ENCODE measurements around the gene PLCL1. TPM values are rescaled to one million over a fixed set of nuclear protein-coding genes. Genes with fewer than 3 reads are reported as not detected.
A peak's percentile ranks its signal among the peaks of the same experiment; 100 is the strongest.

Gene PLCL1
- total RNA-seq (10 to 100 TPM; 37.8 to 70.1 (median 52.7) TPM), polyA plus RNA-seq (19.5 TPM)
- long read RNA-seq, donor 1, full-length matches to known transcripts: 7 of 16 reads
- long read RNA-seq, donor 1, partial matches to known transcripts: 3 of 16 reads
- long read RNA-seq, donor 1, other reads (novel, unspliced or antisense): 6 of 16 reads
- long read RNA-seq, donor 2, full-length matches to known transcripts: 8 of 10 reads
- long read RNA-seq, donor 2, partial matches to known transcripts: 1 of 10 reads
- long read RNA-seq, donor 2, other reads (novel, unspliced or antisense): 1 of 10 reads
- long read RNA-seq, donor 3, full-length matches to known transcripts: 31 of 35 reads
- long read RNA-seq, donor 3, partial matches to known transcripts: 0 of 35 reads
- long read RNA-seq, donor 3, other reads (novel, unspliced or antisense): 4 of 35 reads
- long read RNA-seq, donor 4, full-length matches to known transcripts: 11 of 18 reads
- long read RNA-seq, donor 4, partial matches to known transcripts: 1 of 18 reads
- long read RNA-seq, donor 4, other reads (novel, unspliced or antisense): 6 of 18 reads

GRCh38 chr2:197804049-197804757, at the start of gene PLCL1:
PLCL1 (plus strand) TSS chr2:197804593.
- intact Hi-C loops (cut with DNase I): loop anchor here (5.0 to 10.0 kb wide), 7 partner anchors 91 to 493 kb away; no protein-coding TSS in a partner anchor
- ATAC-seq: peak; percentile 97 to 98
- 1% methylated on average over 50 of the region's 50 CpGs for WGBS

GRCh38 chr2:197759013-197759412, 45.4 kb upstream of the PLCL1 start:
- Histone ChIP-seq H3K4me1 (ENCODE audit: control insufficient read depth, insufficient read depth, low read length) (no peaks in the 10 kb centered on the region), H3K27me3 (ENCODE audit: control insufficient read depth, insufficient read depth) (no peaks in the 10 kb centered on the region), H3K4me3 (ENCODE audit: low read length) (no peak overlapping the region), H3K9me3 (ENCODE audit: control insufficient read depth, low read length) (no peaks in the 10 kb centered on the region), H3K27ac (ENCODE audit: low read length) (no peak overlapping the region)
- 68% methylated on average over 4 of the region's 4 CpGs for WGBS
- ATAC-seq (no peak), DNase-seq (no peak)
- intact Hi-C loops (cut with DNase I): no loop called here

More at GRCh38 chr2:197804049-197804757, at the start of gene PLCL1:
- H3K27me3 ChIP-seq (ENCODE audit: control insufficient read depth, insufficient read depth): no peaks in the 10 kb centered on the region
- no peaks in the 10 kb centered on the region for H3K4me1 ChIP-seq (ENCODE audit: control insufficient read depth, insufficient read depth, low read length)
- no peaks in the 10 kb centered on the region for H3K9me3 ChIP-seq (ENCODE audit: control insufficient read depth, low read length)
- peak within 1 kb of the TSS; percentile 69 for H3K4me3 ChIP-seq (ENCODE audit: low read length)
- peak; percentile 94 to 97 (median 97) for DNase-seq
- H3K27ac ChIP-seq (ENCODE audit: low read length): peak within 1 kb of the TSS; percentile 70

GRCh38 chr2:197759625-197760292, 44.6 kb upstream of the PLCL1 start:
- Histone ChIP-seq H3K4me3 (ENCODE audit: low read length) (no peak overlapping the region), H3K4me1 (ENCODE audit: control insufficient read depth, insufficient read depth, low read length) (no peaks in the 10 kb centered on the region), H3K9me3 (ENCODE audit: control insufficient read depth, low read length) (no peaks in the 10 kb centered on the region), H3K27ac (ENCODE audit: low read length) (no peak overlapping the region), H3K27me3 (ENCODE audit: control insufficient read depth, insufficient read depth) (no peaks in the 10 kb centered on the region)
- ATAC-seq: no peak
- WGBS: 74% methylated on average over 11 of the region's 11 CpGs
- DNase-seq: no peak
- intact Hi-C loops (cut with DNase I): no loop called here

GRCh38 chr2:197760293-197760657, 44.1 kb upstream of the PLCL1 start:
- intact Hi-C loops (cut with DNase I): no loop called here
- H3K27me3 ChIP-seq (ENCODE audit: control insufficient read depth, insufficient read depth): no peaks in the 10 kb centered on the region
- no peak overlapping the region for H3K27ac ChIP-seq (ENCODE audit: low read length)
- H3K4me1 ChIP-seq (ENCODE audit: control insufficient read depth, insufficient read depth, low read length): no peaks in the 10 kb centered on the region
- DNase-seq (no peak), ATAC-seq (no peak)
- 87% methylated on average over 3 of the region's 3 CpGs for WGBS
- H3K9me3 ChIP-seq (ENCODE audit: control insufficient read depth, low read length): no peaks in the 10 kb centered on the region
- no peak overlapping the region for H3K4me3 ChIP-seq (ENCODE audit: low read length)

GRCh38 chr2:197777823-197778407, 26.5 kb upstream of the PLCL1 start:
- DNase-seq (no peak), ATAC-seq (no peak)
- Histone ChIP-seq H3K27ac (ENCODE audit: low read length) (no peak overlapping the region), H3K4me1 (ENCODE audit: control insufficient read depth, insufficient read depth, low read length) (no peaks in the 10 kb centered on the region), H3K9me3 (ENCODE audit: control insufficient read depth, low read length) (no peaks in the 10 kb centered on the region), H3K4me3 (ENCODE audit: low read length) (no peak overlapping the region), H3K27me3 (ENCODE audit: control insufficient read depth, insufficient read depth) (no peaks in the 10 kb centered on the region)
- intact Hi-C loops (cut with DNase I): no loop called here
- 25% methylated on average over 4 of the region's 4 CpGs for WGBS

DNA sequence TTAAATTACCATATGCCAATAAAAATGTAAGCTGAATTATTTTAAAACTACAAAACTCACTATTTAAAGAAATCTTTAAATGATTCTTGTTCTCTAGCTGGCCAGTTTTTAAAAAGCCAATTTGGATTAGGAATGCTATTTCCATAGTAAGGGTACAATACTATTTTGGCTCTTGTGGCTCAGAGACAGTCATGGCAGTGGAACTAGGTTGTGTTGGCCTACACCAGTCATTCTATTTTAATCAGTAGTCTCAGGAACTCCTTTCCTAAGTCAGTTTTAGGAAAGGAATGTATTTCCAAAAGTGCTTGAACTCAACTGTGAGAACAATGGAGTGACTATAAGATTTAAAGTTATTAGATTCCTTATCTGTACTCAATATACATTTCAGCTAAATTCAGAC, 25.1 kb upstream of the PLCL1 start:
- DNase-seq (no peak), ATAC-seq (no peak)
- H3K27ac ChIP-seq (ENCODE audit: low read length): no peak overlapping the region
- no peaks in the 10 kb centered on the region for H3K4me1 ChIP-seq (ENCODE audit: control insufficient read depth, insufficient read depth, low read length)
- intact Hi-C loops (cut with DNase I): no loop called here
- no peaks in the 10 kb centered on the region for H3K27me3 ChIP-seq (ENCODE audit: control insufficient read depth, insufficient read depth)
- H3K9me3 ChIP-seq (ENCODE audit: control insufficient read depth, low read length): no peaks in the 10 kb centered on the region
- no peak overlapping the region for H3K4me3 ChIP-seq (ENCODE audit: low read length)

GRCh38 chr2:197782126-197782525, 22.3 kb upstream of the PLCL1 start:
- 21% methylated on average over 1 of the region's 1 CpG for WGBS
- no peak for ATAC-seq
- DNase-seq: no peak
- intact Hi-C loops (cut with DNase I): no loop called here
- H3K27me3 ChIP-seq (ENCODE audit: control insufficient read depth, insufficient read depth): no peaks in the 10 kb centered on the region
- no peaks in the 10 kb centered on the region for H3K9me3 ChIP-seq (ENCODE audit: control insufficient read depth, low read length)
- no peak overlapping the region for H3K4me3 ChIP-seq (ENCODE audit: low read length)
- H3K27ac ChIP-seq (ENCODE audit: low read length): no peak overlapping the region
- H3K4me1 ChIP-seq (ENCODE audit: control insufficient read depth, insufficient read depth, low read length): no peaks in the 10 kb centered on the region

GRCh38 chr2:197784956-197785941, 19.1 kb upstream of the PLCL1 start, which contains the start of gene BOLL:
BOLL (minus strand) TSS chr2:197785319; CDS start chr2:197781850, 3,469 bp downstream.
- Histone ChIP-seq H3K27me3 (ENCODE audit: control insufficient read depth, insufficient read depth) (no peaks in the 10 kb centered on the region), H3K4me3 (ENCODE audit: low read length) (peak within 1 kb of the TSS; percentile 21), H3K4me1 (ENCODE audit: control insufficient read depth, insufficient read depth, low read length) (no peaks in the 10 kb centered on the region), H3K27ac (ENCODE audit: low read length) (no peak within 1 kb of the TSS), H3K9me3 (ENCODE audit: control insufficient read depth, low read length) (no peaks in the 10 kb centered on the region)
- peak; percentile 14 to 54 (median 54) for DNase-seq
- intact Hi-C loops (cut with DNase I): no loop called here
- 88% methylated on average over 80 of the region's 80 CpGs for WGBS
- peak; percentile 34 to 38 for ATAC-seq

DNA sequence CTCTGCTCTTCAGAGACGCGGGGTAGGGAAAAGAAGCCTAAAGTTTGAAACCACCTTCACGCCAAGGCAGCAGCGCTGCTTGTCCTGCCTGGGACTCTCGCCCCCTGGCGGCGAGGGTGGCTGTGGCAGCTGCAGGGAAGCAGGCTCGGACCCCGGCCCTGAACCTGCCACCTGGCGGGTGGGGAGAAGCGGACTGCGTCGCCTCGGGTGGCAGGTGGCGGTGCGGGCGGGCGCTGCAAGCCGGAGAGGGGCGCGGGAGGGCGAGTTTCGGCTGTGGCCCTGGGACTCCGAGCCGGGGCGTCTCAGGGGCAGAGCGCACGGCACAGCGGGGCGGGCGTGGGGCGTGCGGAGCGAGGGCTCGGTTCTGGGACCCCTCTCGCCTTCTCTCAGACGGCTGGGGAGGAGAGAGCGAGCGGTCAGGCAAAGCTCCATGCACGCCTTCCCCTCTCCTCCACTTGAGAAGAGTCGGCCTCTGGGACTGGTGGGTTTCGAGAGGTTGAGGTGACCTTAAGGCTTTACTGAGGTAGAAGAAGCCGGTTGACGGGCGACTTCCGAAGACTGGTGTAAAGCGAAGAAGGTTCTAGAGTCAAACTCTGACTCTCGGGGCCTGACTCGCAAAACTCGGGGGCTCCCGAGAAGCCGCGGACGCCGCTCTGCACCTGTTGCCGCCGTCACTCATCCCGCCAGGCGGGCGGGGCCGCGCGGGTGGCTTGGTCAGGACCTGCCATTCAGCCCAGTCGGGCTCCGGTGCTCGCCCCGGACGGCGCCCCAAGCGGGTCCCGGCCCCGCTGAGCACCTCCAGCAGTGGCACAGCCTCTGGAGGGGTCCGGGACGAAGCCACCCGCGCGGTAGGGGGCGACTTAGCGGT, 18.1 kb upstream of the PLCL1 start:
- DNase-seq (peak; percentile 21 to 70 (median 62)), ATAC-seq (peak; percentile 62 to 67)
- no peaks in the 10 kb centered on the region for H3K4me1 ChIP-seq (ENCODE audit: control insufficient read depth, insufficient read depth, low read length)
- 5% methylated on average over 79 of the region's 79 CpGs for WGBS
- no peaks in the 10 kb centered on the region for H3K27me3 ChIP-seq (ENCODE audit: control insufficient read depth, insufficient read depth)
- intact Hi-C loops (cut with DNase I): no loop called here
- peak overlapping the region; percentile 21 for H3K4me3 ChIP-seq (ENCODE audit: low read length)
- no peak overlapping the region for H3K27ac ChIP-seq (ENCODE audit: low read length)
- no peaks in the 10 kb centered on the region for H3K9me3 ChIP-seq (ENCODE audit: control insufficient read depth, low read length)

Data from right cardiac atrium (tissue), 5 donors.